Fibroblast of lung (primary cell): ENCODE results near the gene ZBTB14. TPM values are rescaled to one million over a fixed set of nuclear protein-coding genes. Genes with fewer than 3 reads are reported as not detected.

ENCODE experiments used
- DNase-seq, 2 donors: peaks; one replicate each; pipeline versions ENCODE4 v3.0.0 to v3.0.0-alpha.2; 2010; ENCODE audit warnings: low read depth in 2 of 2
- H2AFZ ChIP-seq: 2 replicates; pipeline ENCODE4 v1.5.1; 2012; ENCODE audit warnings: low read length, control low read depth, inconsistent platforms
- H3K27ac ChIP-seq: 2 replicates; pipeline ENCODE4 v1.5.1; 2011; ENCODE audit warnings: low read length, control low read depth; ENCODE audit not compliant: insufficient read depth
- H3K27me3 ChIP-seq: 2 replicates; pipeline ENCODE4 v1.5.1; 2011; ENCODE audit warnings: mild to moderate bottlenecking, low read length; ENCODE audit not compliant: control insufficient read depth, insufficient read depth
- H3K36me3 ChIP-seq: 2 replicates; pipeline ENCODE4 v1.5.1; 2011; ENCODE audit warnings: low read length; ENCODE audit not compliant: control insufficient read depth, insufficient read depth
- H3K4me1 ChIP-seq: 2 replicates; pipeline ENCODE4 v1.5.1; 2011; ENCODE audit warnings: low read length; ENCODE audit not compliant: control insufficient read depth, insufficient read depth; ENCODE audit errors: extremely low read depth
- H3K4me2 ChIP-seq: 2 replicates; pipeline ENCODE4 v1.5.1; 2011; ENCODE audit warnings: low read length, control low read depth; ENCODE audit not compliant: insufficient read depth; ENCODE audit errors: extremely low read depth
- H3K4me3 ChIP-seq, 4 experiments: fragments of 200-600 bp in 1 of 4; sonication (generic) in 1 of 4; replicated peaks in 1 of 4; 2 replicates each; pipeline ENCODE4 v1.5.1; 2011 to 2016; ENCODE audit warnings: low read length in 4 of 4, low read depth in 3 of 4, mild to moderate bottlenecking in 3 of 4, control low read depth in 2 of 4, inconsistent platforms in 1 of 4, mixed read lengths in 1 of 4; ENCODE audit not compliant: insufficient read depth in 1 of 4; ENCODE audit errors: control extremely low read depth in 1 of 4
- H3K79me2 ChIP-seq: 2 replicates; pipeline ENCODE4 v1.5.1; 2012; ENCODE audit warnings: mild to moderate bottlenecking, low read length, inconsistent platforms; ENCODE audit not compliant: control insufficient read depth, insufficient read depth
- H3K9ac ChIP-seq: 2 replicates; pipeline ENCODE4 v1.5.1; 2011; ENCODE audit warnings: mild to moderate bottlenecking, low read length, control low read depth; ENCODE audit not compliant: insufficient read depth
- H3K9me3 ChIP-seq: 2 replicates; pipeline ENCODE4 v1.5.1; 2012; ENCODE audit warnings: low read depth, low read length; ENCODE audit not compliant: control insufficient read depth, insufficient read depth
- H4K20me1 ChIP-seq: 2 replicates; pipeline ENCODE4 v1.5.1; 2011; ENCODE audit warnings: low read length; ENCODE audit not compliant: control insufficient read depth, insufficient read depth; ENCODE audit errors: extremely low read depth
- EZH2 ChIP-seq: IDR thresholded peaks from 2 replicates; pipeline ENCODE4 v1.5.1; 2012; ENCODE audit warnings: low read length, control low read depth, mild to moderate bottlenecking; ENCODE audit errors: missing control alignments
- polyA plus RNA-seq, 2 donors: library from polyadenylated mRNA; depleted of rRNA in 1 of 2; stranded (reverse) in 1 of 2; unstranded in 1 of 2; fragments of >200 nt; gene quantifications; 2 replicates each; pipeline ENCODE4 v1.2.1, GENCODE V29; 2011 to 2012; ENCODE audit warnings: missing spikeins in 1 of 2
- total RNA-seq: library from RNA; depleted of rRNA; stranded (reverse); fragments of >200 nt; gene quantifications from 2 replicates; pipeline ENCODE4 v1.2.1, GENCODE V29; 2014
- TF ChIP-seq, protein P1 (sequence below), 2 donors: IDR thresholded peaks in 1 of 2; conservative IDR thresholded peaks in 1 of 2; 1 replicate in 1 of 2; 2 replicates in 1 of 2; pipeline ENCODE4 v1.5.1; 2011 to 2012; ENCODE audit warnings: low read length in 2 of 2, control low read depth in 1 of 2, inconsistent platforms in 1 of 2, low read depth in 1 of 2, mild to moderate bottlenecking in 1 of 2

Gene ZBTB14
- total and polyA plus RNA-seq, 2 donors (not counting 1 experiment from before 2014, with no cell fraction given): 9.7 to 15.1 TPM

DNA sequence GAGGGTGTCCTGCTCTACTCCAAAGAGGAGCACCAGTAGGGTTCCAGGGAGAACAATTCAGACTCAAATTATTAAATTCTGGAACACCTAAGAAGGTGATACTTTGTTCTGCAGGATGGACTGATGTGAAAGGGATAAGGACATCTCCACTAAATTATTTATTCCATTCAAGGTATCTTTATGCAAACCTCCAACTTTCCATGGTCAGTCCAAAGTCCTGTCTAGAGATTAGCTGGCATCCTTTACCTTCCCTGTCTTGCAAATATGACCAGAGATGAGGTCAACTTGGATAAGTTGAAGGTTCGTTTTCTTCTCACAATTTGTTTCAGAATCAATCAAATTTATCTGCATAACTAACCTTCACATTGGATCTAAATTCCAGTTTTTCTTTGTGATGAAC is 8.7 kb upstream of the ZBTB14 start:
- no peaks in the 10 kb centered on the region for H3K79me2 ChIP-seq
- no peak overlapping the region for H3K9ac ChIP-seq
- no peaks in the 10 kb centered on the region for H3K9me3 ChIP-seq
- no peak overlapping the region for H3K4me2 ChIP-seq
- H3K4me3 ChIP-seq: no peak overlapping the region
- H3K27me3 ChIP-seq: peaks cover 1% of the 10 kb centered on the region
- no peaks in the 10 kb centered on the region for H3K36me3 ChIP-seq
- no peaks in the 10 kb centered on the region for H3K4me1 ChIP-seq
- H3K27ac ChIP-seq: no peak overlapping the region
- DNase-seq: no peak
- TF ChIP-seq, protein P1, sequence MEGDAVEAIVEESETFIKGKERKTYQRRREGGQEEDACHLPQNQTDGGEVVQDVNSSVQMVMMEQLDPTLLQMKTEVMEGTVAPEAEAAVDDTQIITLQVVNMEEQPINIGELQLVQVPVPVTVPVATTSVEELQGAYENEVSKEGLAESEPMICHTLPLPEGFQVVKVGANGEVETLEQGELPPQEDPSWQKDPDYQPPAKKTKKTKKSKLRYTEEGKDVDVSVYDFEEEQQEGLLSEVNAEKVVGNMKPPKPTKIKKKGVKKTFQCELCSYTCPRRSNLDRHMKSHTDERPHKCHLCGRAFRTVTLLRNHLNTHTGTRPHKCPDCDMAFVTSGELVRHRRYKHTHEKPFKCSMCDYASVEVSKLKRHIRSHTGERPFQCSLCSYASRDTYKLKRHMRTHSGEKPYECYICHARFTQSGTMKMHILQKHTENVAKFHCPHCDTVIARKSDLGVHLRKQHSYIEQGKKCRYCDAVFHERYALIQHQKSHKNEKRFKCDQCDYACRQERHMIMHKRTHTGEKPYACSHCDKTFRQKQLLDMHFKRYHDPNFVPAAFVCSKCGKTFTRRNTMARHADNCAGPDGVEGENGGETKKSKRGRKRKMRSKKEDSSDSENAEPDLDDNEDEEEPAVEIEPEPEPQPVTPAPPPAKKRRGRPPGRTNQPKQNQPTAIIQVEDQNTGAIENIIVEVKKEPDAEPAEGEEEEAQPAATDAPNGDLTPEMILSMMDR (conservative IDR thresholded peaks at IDR 0.05 in 1 of 2, IDR thresholded peaks at IDR 0.05 in 1 of 2; ENCODE audit: low read depth in 1 of 2, low read length in 2 of 2): no peak
- TF ChIP-seq EZH2: no peak
- no peaks in the 10 kb centered on the region for H4K20me1 ChIP-seq
- no peak overlapping the region for H2AFZ ChIP-seq

DNA sequence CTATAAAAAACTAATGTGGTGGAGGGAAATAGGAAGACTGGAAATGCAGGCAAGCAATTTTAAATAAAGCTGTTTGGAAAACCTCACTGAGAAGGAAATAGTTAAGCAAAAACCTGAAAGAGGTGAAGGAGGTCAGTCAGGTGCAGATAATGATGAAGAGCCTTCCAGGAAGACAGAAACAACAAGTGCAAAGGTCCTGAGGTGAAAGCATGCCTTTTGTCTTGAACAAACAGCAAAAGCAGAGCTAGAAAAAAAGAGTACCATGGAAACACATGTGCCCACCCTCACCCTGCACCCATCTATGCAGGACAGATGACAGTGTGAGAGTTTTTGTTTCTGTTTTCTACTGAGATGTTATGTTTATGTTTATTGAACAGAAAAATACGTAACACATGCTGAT is 8.1 kb upstream of the ZBTB14 start:
- no peaks in the 10 kb centered on the region for H3K79me2 ChIP-seq
- H2AFZ ChIP-seq: no peak overlapping the region
- no peak overlapping the region for H3K27ac ChIP-seq
- no peak for DNase-seq
- no peaks in the 10 kb centered on the region for H3K9me3 ChIP-seq
- H3K9ac ChIP-seq: no peak overlapping the region
- H3K4me2 ChIP-seq: no peak overlapping the region
- no peaks in the 10 kb centered on the region for H4K20me1 ChIP-seq
- H3K36me3 ChIP-seq: no peaks in the 10 kb centered on the region
- no peaks in the 10 kb centered on the region for H3K4me1 ChIP-seq
- TF ChIP-seq EZH2: no peak
- TF ChIP-seq, protein P1 (conservative IDR thresholded peaks at IDR 0.05 in 1 of 2, IDR thresholded peaks at IDR 0.05 in 1 of 2; ENCODE audit: low read depth in 1 of 2, low read length in 2 of 2): no peak
- peaks cover 2% of the 10 kb centered on the region for H3K27me3 ChIP-seq
- H3K4me3 ChIP-seq: no peak overlapping the region

DNA sequence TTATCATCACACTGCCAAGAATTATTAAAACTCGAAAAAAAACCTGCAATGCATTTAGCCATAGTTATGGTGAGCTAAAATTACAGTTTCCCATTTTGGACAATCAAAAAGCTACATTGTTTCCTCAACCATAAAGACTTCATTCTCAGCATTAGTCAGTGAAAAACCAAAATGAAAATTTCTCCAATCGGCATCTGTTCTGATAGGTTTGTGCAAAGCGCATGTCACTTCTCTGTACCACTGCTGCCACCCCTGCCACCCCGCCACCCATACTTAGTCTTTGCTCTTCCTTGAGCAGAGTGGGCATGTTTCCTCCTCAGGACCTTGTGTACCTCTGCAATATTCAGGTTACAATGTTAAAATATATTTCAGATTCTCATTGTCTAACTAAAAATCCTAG is 7.1 kb upstream of the ZBTB14 start:
- no peak for TF ChIP-seq EZH2
- TF ChIP-seq, protein P1 (conservative IDR thresholded peaks at IDR 0.05 in 1 of 2, IDR thresholded peaks at IDR 0.05 in 1 of 2; ENCODE audit: low read depth in 1 of 2, low read length in 2 of 2): no peak
- no peak for DNase-seq
- H3K9me3 ChIP-seq: no peaks in the 10 kb centered on the region
- no peak overlapping the region for H3K4me3 ChIP-seq
- no peaks in the 10 kb centered on the region for H3K36me3 ChIP-seq
- no peak overlapping the region for H3K4me2 ChIP-seq
- H3K27me3 ChIP-seq: peaks cover 2% of the 10 kb centered on the region
- no peaks in the 10 kb centered on the region for H3K79me2 ChIP-seq
- no peak overlapping the region for H3K9ac ChIP-seq
- no peaks in the 10 kb centered on the region for H4K20me1 ChIP-seq
- H3K27ac ChIP-seq: no peak overlapping the region
- no peaks in the 10 kb centered on the region for H3K4me1 ChIP-seq
- H2AFZ ChIP-seq: no peak overlapping the region
